AG10803 (cell line): ENCODE measurements around the gene FAM151B.
"Not testable (repeated sequence)": the region's sequence is repeated elsewhere in the genome, so short reads cannot be mapped to it uniquely, and the experiment has no call there.

Source experiments
- DNase-seq: peaks from one replicate; pipeline ENCODE4 v3.0.0; 2010; ENCODE audit warnings: low read depth
- H3K4me3 ChIP-seq: 2 replicates; pipeline ENCODE4 v1.5.1; 2011; ENCODE audit warnings: mild to moderate bottlenecking, low read length, control low read depth
- CTCF ChIP-seq: conservative IDR thresholded peaks from 2 replicates; pipeline ENCODE4 v1.5.1; 2011; ENCODE audit warnings: mild to moderate bottlenecking, low read length, control low read depth, inconsistent platforms

FAM151B gene

DNA sequence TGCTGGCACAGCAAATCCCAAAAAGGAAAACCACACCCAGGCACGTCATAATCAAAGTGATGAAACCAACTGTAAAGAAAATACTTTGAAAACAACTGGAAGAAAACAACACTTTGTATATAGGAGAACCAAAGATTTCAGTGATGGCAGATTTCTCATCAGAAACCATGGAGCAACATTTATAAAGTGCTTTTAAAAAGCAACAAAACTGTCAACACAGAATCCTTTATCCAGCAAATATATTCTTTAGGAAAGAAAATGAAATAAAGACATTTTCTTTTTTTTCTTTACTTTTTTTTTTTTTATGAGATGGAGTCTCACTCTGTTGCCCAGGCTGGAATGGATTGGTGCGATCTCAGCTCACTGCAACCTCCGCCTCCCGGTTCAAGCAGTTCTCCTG is 5.3 kb upstream of the FAM151B start:
- no peak for TF ChIP-seq CTCF
- DNase-seq = no peak
- no peak overlapping the region for H3K4me3 ChIP-seq

GRCh38 chr5:80483636-80484232 is 4.2 kb upstream of the FAM151B start:
- H3K4me3 ChIP-seq = no peak overlapping the region
- no peak for DNase-seq
- no peak for TF ChIP-seq CTCF

- DNase-seq = no peak
- peak overlapping the region; percentile 83 for H3K4me3 ChIP-seq
- TF ChIP-seq CTCF = no peak
These were observed 464 bp upstream of the FAM151B start for GRCh38 chr5:80487444-80487828.

DNA sequence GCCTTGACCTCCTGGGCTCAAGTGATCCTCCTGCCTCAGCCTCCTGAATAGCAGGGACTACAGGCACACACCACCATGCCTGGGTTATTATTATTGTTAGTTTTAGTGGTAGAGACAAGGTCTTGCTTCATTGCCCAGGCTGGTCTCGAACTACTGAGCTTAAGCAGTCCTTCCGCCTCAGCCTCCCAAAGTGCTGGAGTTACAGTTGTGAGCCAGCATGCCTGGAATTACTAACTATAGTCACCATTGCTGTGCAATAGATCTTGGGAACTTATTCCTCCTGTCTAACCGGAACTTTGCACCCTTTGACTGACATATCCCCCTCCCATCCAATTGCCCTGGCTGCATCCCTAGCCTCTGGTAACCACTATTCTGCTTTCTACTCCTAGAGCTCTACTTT is 3.4 kb downstream of the FAM151B start:
- TF ChIP-seq CTCF = no peak
- DNase-seq = no peak
- no peak overlapping the region for H3K4me3 ChIP-seq

- TF ChIP-seq CTCF = no peak
- no peak overlapping the region for H3K4me3 ChIP-seq
- no peak for DNase-seq
These were observed 4.8 kb downstream of the FAM151B start for GRCh38 chr5:80492741-80493140.

- not testable (repeated sequence) for DNase-seq, H3K4me3 ChIP-seq
These were observed 5.5 kb downstream of the FAM151B start for GRCh38 chr5:80493443-80493842.

DNA sequence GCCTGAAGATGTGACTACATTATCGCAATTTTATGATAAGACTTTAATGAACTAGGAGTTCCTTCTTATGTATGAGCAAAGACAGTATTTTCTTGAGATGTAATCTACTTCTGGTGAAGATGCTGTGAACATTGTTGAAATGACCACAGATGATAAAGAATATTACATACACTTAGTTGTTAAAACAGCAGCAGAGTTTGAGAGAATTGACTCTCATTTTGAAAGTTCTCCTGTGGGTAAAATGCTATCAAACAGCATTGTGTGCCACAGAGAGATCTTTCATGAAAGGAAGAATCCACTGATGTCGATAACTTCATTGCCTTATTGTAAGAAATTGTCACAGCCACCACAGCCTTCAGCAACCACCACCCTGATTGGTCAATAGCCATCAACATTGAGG is 8.0 kb downstream of the FAM151B start:
- H3K4me3 ChIP-seq = no peak overlapping the region
- no peak for TF ChIP-seq CTCF
- no peak for DNase-seq

DNA sequence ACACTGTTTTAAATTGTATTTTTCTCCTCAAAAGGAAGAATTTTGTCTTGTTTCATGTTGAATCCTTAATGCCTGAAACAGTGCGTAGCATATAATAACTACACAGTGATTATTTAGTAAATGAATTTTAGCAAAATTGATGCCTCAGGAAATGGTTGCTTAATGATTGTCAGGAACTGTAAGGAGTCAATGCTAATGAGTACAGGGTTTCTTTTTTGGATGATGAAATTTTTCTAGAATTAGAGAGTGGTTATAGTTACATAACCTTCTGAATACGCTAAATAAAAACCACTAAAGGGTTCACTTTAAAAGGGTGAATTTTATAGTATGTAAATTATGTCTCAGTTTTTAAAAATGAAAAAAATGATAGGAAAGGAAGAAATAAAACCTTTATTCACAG is 14.9 kb downstream of the FAM151B start:
- no peak for TF ChIP-seq CTCF
- no peak for DNase-seq
- no peak overlapping the region for H3K4me3 ChIP-seq
